Activated B cell treated with CpG ODN at 0.5 μM for 24 hours (primary cell): ENCODE data around the gene YBX2. TPM values are rescaled to one million over a fixed set of nuclear protein-coding genes. Genes with fewer than 3 reads are reported as not detected.

Experiments used
- ATAC-seq: fragments of 200-7000 bp; cut with Tn5 transposase; one replicate; pipeline ENCODE4 v1.10.0; 2021; ENCODE audit warnings: low read depth, mild to moderate bottlenecking, moderate library complexity
- CTCF ChIA-PET: fragments of 350-600 bp; sonication (Branson Sonifier 250); formaldehyde crosslinking; loops from one replicate; lab custom pipeline; 2021; ENCODE audit warnings: antibody characterized with exemption; lab: Charles Lee
- POLR2A ChIA-PET: fragments of 350-600 bp; sonication (Branson Sonifier 250); formaldehyde crosslinking; loops from one replicate; lab custom pipeline; 2021; ENCODE audit warnings: antibody characterized with exemption; lab: Charles Lee
- DNase-seq: peaks from one replicate; pipeline ENCODE4 v3.0.0; 2022
- H3K27ac Mint-ChIP-seq: one replicate; pipeline ENCODE4 v1.8.0; 2020; ENCODE audit warnings: mixed read lengths
- H3K27me3 Mint-ChIP-seq: one replicate; pipeline ENCODE4 v1.8.0; 2021; ENCODE audit warnings: mixed read lengths
- H3K36me3 Mint-ChIP-seq: one replicate; pipeline ENCODE4 v1.8.0; 2021; ENCODE audit warnings: low read depth, mixed read lengths
- H3K4me1 Mint-ChIP-seq: one replicate; pipeline ENCODE4 v1.8.0; 2021; ENCODE audit warnings: mixed read lengths
- H3K4me3 Mint-ChIP-seq: one replicate; pipeline ENCODE4 v1.8.0; 2020; ENCODE audit warnings: mild to moderate bottlenecking, mixed read lengths
- H3K9me3 Mint-ChIP-seq: one replicate; pipeline ENCODE4 v1.8.0; 2020; ENCODE audit warnings: mixed read lengths
- CTCF ChIP-seq: fragments of 200-600 bp; IDR thresholded peaks from one replicate; pipeline ENCODE4 v1.8.0; 2022; ENCODE audit warnings: antibody characterized with exemption, mild to moderate bottlenecking
- intact Hi-C: fragments of 100-400 bp; cut with micrococcal nuclease; formaldehyde crosslinking; loops from one replicate; pipeline ENCODE4 v1.15.1; 2024
- total RNA-seq: library from RNA; stranded (reverse); gene quantifications from 2 replicates; pipeline ENCODE4 v1.2.3, GENCODE V29; 2022

The YBX2 gene
- total RNA-seq, 1 donor from 2014 or later, result 0.16 TPM

- H3K4me1 Mint-ChIP-seq, result peaks cover 50% of the 10 kb centered on the region
- H3K27me3 Mint-ChIP-seq, result no peaks in the 10 kb centered on the region
- DNase-seq, result no peak
- intact Hi-C loops, result no loop called here
- no peak for TF ChIP-seq CTCF
- ChIA-PET POLR2A (interaction anchor here (1.3 to 3.8 kb wide), 8 partner anchors 14 to 295 kb away, joined by 3 to 62 read pairs (median 10); partner anchors contain the start of genes CD68, CTDNEP1, GPS2 and PHF23), CTCF (interaction anchor here (1.4 to 3.1 kb wide), 2 partner anchors 14 to 20 kb away, joined by 3 to 19 read pairs; no protein-coding TSS in a partner anchor)
- no peaks in the 10 kb centered on the region for H3K9me3 Mint-ChIP-seq
- H3K36me3 Mint-ChIP-seq, result peaks cover 23% of the 10 kb centered on the region
- H3K27ac Mint-ChIP-seq, result peak overlapping the region; percentile 96
- ATAC-seq, result no peak
- H3K4me3 Mint-ChIP-seq, result peak overlapping the region; percentile 95
These were observed 36.2 kb upstream of the YBX2 start for GRCh38 chr17:7330638-7331015.

DNA sequence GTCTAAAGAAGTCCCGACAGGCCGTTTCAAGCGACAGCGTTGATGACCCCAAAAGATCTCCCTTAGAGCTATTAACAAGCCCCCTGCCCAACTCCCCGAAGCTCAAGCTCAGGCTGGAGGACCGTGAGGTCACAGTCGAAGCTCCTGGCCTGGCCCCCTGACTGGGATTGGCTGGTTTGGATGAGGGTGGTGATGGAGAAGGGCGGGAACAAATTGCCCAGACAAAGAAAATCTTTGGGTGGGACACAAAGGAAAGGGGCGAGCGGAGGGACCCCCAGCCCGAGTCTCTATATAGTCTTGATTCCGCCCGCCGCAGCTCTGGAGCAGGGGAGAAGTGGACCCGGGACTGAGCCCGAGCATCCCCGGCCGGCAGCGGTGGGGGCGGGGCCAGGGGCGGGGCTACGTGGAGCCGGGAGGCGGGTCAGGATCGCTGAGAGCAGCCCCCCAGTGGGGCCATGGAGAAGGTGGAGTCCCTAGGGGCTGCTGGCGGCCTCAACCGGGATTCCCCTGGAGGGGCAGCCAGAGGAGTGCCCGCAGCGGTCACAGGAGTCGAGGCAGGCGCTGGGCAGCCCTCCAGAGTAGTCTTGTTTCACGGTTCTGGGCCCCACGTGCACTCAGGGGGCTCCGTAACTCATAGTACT, 35.7 kb upstream of the YBX2 start:
- ATAC-seq, result peak; percentile 50
- peak overlapping the region; percentile 95 for H3K4me3 Mint-ChIP-seq
- intact Hi-C loops, result loop anchor here (1.0 to 2.0 kb wide), 11 partner anchors 7 to 358 kb away; partner anchors contain the start of genes EIF5A, ELP5, GPS2 and PHF23
- H3K9me3 Mint-ChIP-seq, result no peaks in the 10 kb centered on the region
- no peak for TF ChIP-seq CTCF
- H3K27me3 Mint-ChIP-seq, result no peaks in the 10 kb centered on the region
- H3K27ac Mint-ChIP-seq, result peak overlapping the region; percentile 96
- ChIA-PET CTCF (interaction anchor here (0.6 to 3.1 kb wide), 9 partner anchors 12 to 265 kb away, joined by 3 to 19 read pairs (median 3); partner anchors contain the start of genes GPS2 and SOX15), POLR2A (interaction anchor here (0.6 to 3.8 kb wide), 39 partner anchors 8 to 1940 kb away, joined by 3 to 62 read pairs (median 5); partner anchors contain the start of genes CD68, CTC1, CTDNEP1 and DVL2)
- DNase-seq, result peak; percentile 75
- H3K36me3 Mint-ChIP-seq, result peaks cover 28% of the 10 kb centered on the region
- peaks cover 44% of the 10 kb centered on the region for H3K4me1 Mint-ChIP-seq

GRCh38 chr17:7329374-7329996, 35.0 kb upstream of the YBX2 start:
- CTCF ChIA-PET, result interaction anchor here (0.6 to 3.1 kb wide), 8 partner anchors 11 to 266 kb away, joined by 3 to 19 read pairs (median 4); partner anchors contain the start of genes GPS2 and SOX15
- Mint-ChIP-seq H3K9me3 (no peaks in the 10 kb centered on the region), H3K27me3 (no peaks in the 10 kb centered on the region), H3K4me3 (peak overlapping the region; percentile 95), H3K27ac (peak overlapping the region; percentile 96), H3K36me3 (peaks cover 33% of the 10 kb centered on the region), H3K4me1 (peaks cover 41% of the 10 kb centered on the region)
- intact Hi-C loops, result loop anchor here (1.0 to 2.0 kb wide), 11 partner anchors 8 to 359 kb away; partner anchors contain the start of genes EIF5A, ELP5, GPS2 and PHF23
- POLR2A ChIA-PET, result interaction anchor here (0.6 to 3.8 kb wide), 40 partner anchors 8 to 1939 kb away, joined by 3 to 62 read pairs (median 5); partner anchors contain the start of genes CD68, CTC1, CTDNEP1 and DVL2
- DNase-seq (peak; percentile 92), ATAC-seq (peak; percentile 74)
- TF ChIP-seq CTCF, result no peak

GRCh38 chr17:7328840-7329373, 34.5 kb upstream of the YBX2 start, which contains the start of gene NEURL4:
NEURL4 (minus strand) TSS chr17:7329335; CDS start chr17:7329312, 23 bp downstream.
- peaks cover 45% of the 10 kb centered on the region for H3K4me1 Mint-ChIP-seq
- H3K9me3 Mint-ChIP-seq, result no peaks in the 10 kb centered on the region
- DNase-seq (no peak), ATAC-seq (peak; percentile 9)
- TF ChIP-seq CTCF, result no peak
- intact Hi-C loops, result loop anchor here (1.0 to 2.0 kb wide), 11 partner anchors 8 to 359 kb away; partner anchors contain the start of genes EIF5A, ELP5, GPS2 and PHF23
- CTCF ChIA-PET, result interaction anchor here (1.1 to 3.1 kb wide), 6 partner anchors 11 to 260 kb away, joined by 3 to 19 read pairs (median 4); partner anchors contain the start of genes GPS2 and SOX15
- H3K27ac Mint-ChIP-seq, result peak within 1 kb of the TSS; percentile 96
- H3K4me3 Mint-ChIP-seq, result peak within 1 kb of the TSS; percentile 95
- peaks cover 39% of the 10 kb centered on the region for H3K36me3 Mint-ChIP-seq
- POLR2A ChIA-PET, result interaction anchor here (0.6 to 3.8 kb wide), 28 partner anchors 9 to 844 kb away, joined by 3 to 62 read pairs (median 6); partner anchors contain the start of genes DVL2, GABARAP, GPS2 and MPDU1
- H3K27me3 Mint-ChIP-seq, result no peaks in the 10 kb centered on the region
